ENCODE results near the gene NEK6. TPM values are rescaled to one million over a fixed set of nuclear protein-coding genes. Genes with fewer than 3 reads are reported as not detected.

The NEK6 gene
- total and polyA plus RNA-seq, 10 of the 15 experiments (the other 5 are each of a cell fraction or from before 2014, with no cell fraction given), result 31.3 to 161 (median 89.2) TPM

DNA sequence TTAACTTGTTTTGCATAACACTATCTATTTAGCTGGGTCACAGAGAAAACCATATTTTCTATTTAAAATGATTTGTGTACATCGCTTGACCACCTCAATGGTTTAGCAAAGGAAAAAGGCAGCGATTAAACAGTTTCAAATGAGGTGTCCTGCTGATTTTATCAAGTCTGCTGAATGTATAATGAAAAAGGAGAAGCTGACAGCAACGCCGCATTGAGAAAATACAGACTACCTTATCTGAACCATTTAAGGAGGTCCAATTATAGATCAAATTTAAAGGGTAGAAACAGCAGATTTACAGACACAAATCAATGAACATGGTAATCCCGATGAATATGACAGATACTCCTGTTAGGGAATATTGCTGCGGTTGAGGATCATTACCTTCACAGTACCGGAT, 127.9 kb downstream of the NEK6 start (continued):
- TF ChIP-seq NR2C1 (IDR thresholded peaks at IDR 0.05), result no peak
- no peak for TF ChIP-seq NFYB (IDR thresholded peaks at IDR 0.05; ENCODE audit: insufficient read depth, low read depth, low read length)
- TF ChIP-seq BCL3 (IDR thresholded peaks at IDR 0.05; ENCODE audit: borderline replicate concordance, insufficient read depth, low read depth, low read length, poor library complexity, severe bottlenecking), result no peak
- TF ChIP-seq RELB (IDR thresholded peaks at IDR 0.05; ENCODE audit: low read depth), result no peak
- TF ChIP-seq RUNX3 (IDR thresholded peaks at IDR 0.05; ENCODE audit: low read length), result no peak

GRCh38 chr9:124386201-124386600, 128.5 kb downstream of the NEK6 start:
- ATAC-seq (no peak), FAIRE-seq (no peak), DNase-seq (ENCODE audit: low read depth, low spot score) (no peak)
- no TSS peak for BruUV-seq (replicated peaks)
- no peaks in the 10 kb centered on the region; the same call in 1 of the 2 replicates for H4K20me1 ChIP-seq (ENCODE audit: control insufficient read depth, insufficient read depth)
- peaks cover 24% of the 10 kb centered on the region for H3K79me2 ChIP-seq (ENCODE audit: control insufficient read depth, insufficient read depth, low read length)
- no peaks in the 10 kb centered on the region for H3K27me3 ChIP-seq (replicated peaks in 1 of 2; ENCODE audit: control insufficient read depth in 2 of 2, insufficient read depth in 2 of 2, low read length in 1 of 2)
- H3K36me3 ChIP-seq (ENCODE audit: control insufficient read depth in 2 of 2, insufficient read depth in 2 of 2, low read length in 1 of 2), result peaks cover 4 to 16% of the 10 kb centered on the region in 2 experiments
- no peaks in the 10 kb centered on the region for H3K4me1 ChIP-seq (ENCODE audit: control insufficient read depth, insufficient read depth, low read length)
- H2AFZ ChIP-seq (ENCODE audit: control insufficient read depth, low read depth, low read length), result no peak overlapping the region
- H3K9ac ChIP-seq (ENCODE audit: control insufficient read depth, insufficient read depth, low read length), result no peak overlapping the region
- no peak overlapping the region for H3K27ac ChIP-seq (ENCODE audit: control insufficient read depth, insufficient read depth)
- no peak overlapping the region for H3K4me3 ChIP-seq
- ChIA-PET RAD21 (ENCODE audit: unreplicated experiment) (interaction anchor here (0.7 to 1.9 kb wide), 5 partner anchors 254 to 263 kb away, joined by 3 to 18 read pairs (median 3); no protein-coding TSS in a partner anchor), POLR2A (interaction anchor here (0.6 kb wide), 1 partner anchor 256 kb away, joined by 3 read pairs; no protein-coding TSS in a partner anchor), CTCF (interaction anchor here (0.9 to 4.4 kb wide), 10 partner anchors 7 to 267 kb away, joined by 3 to 33 read pairs (median 5); no protein-coding TSS in a partner anchor), SMC1A (ENCODE audit: uncharacterized antibody, unreplicated experiment) (interaction anchor here (0.7 to 2.6 kb wide), 12 partner anchors 11 to 843 kb away, joined by 3 to 12 read pairs (median 3); no protein-coding TSS in a partner anchor)
- no peak overlapping the region for H3K4me2 ChIP-seq (ENCODE audit: control insufficient read depth, insufficient read depth)
- H3K9me3 ChIP-seq (replicated peaks; ENCODE audit: control insufficient read depth, insufficient read depth, low read length), result no peaks in the 10 kb centered on the region
- in situ Hi-C loops (cut with MboI), result no loop called here
- 98% methylated on average over 3 of the region's 3 CpGs for WGBS (ENCODE audit: insufficient coverage, insufficient replicate concordance, low lambda C conversion rate, missing lambda C conversion rate)
- intact Hi-C loops (cut with micrococcal nuclease; ENCODE audit: unreplicated experiment), result loop anchor here (10.0 kb wide), 1 partner anchor 261 kb away; no protein-coding TSS in a partner anchor
- TF ChIP-seq ETV6 (conservative IDR thresholded peaks at IDR 0.05 in 1 of 2, IDR thresholded peaks at IDR 0.05 in 1 of 2; ENCODE audit: borderline replicate concordance in 1 of 2, low read depth in 1 of 2) (no peak), ATF2 (IDR thresholded peaks at IDR 0.05; ENCODE audit: low read length) (no peak), IKZF2 (IDR thresholded peaks at IDR 0.05) (no peak), ZNF384 (IDR thresholded peaks at IDR 0.05; ENCODE audit: borderline replicate concordance, low read depth, low read length) (no peak), MEF2B (IDR thresholded peaks at IDR 0.05; ENCODE audit: partially characterized antibody, poor library complexity, severe bottlenecking) (no peak), FOS (IDR thresholded peaks at IDR 0.05; ENCODE audit: borderline replicate concordance, extremely low read depth, insufficient read length) (no peak), EGR1 (IDR thresholded peaks at IDR 0.05; ENCODE audit: borderline replicate concordance in 1 of 2, low read depth in 2 of 2, low read length in 2 of 2) (no peak), NKRF (conservative IDR thresholded peaks at IDR 0.05) (no peak), SIN3A (IDR thresholded peaks at IDR 0.05; ENCODE audit: low read depth, low read length) (no peak), GABPA (IDR thresholded peaks at IDR 0.05; ENCODE audit: low read depth) (no peak)

All from GM12878 (cell line).